ENCODE data around the gene KCNG4. TPM values are rescaled to one million over a fixed set of nuclear protein-coding genes. Genes with fewer than 3 reads are reported as not detected.

The KCNG4 gene
- total and polyA plus RNA-seq, 7 donors, result not detected

GRCh38 chr16:84199861-84200260 lies 40.0 kb downstream of the KCNG4 start:
- Histone ChIP-seq H3K36me3 (no peaks in the 10 kb centered on the region), H3K27me3 (peaks cover 0 to 12% (median 0%) of the 10 kb centered on the region in 3 donors), H3K9me3 (no peaks in the 10 kb centered on the region), H3K27ac (peak overlapping the region in 2 of 4 donors; percentile 26 to 38), H3K4me1 (no peaks in the 10 kb centered on the region), H3K4me3 (no peak overlapping the region)
- DNase-seq, result peak; percentile 80
- intact Hi-C loops (cut with DNase I), result no loop called here
- TF ChIP-seq EP300 (IDR thresholded peaks at IDR 0.05), result peak in 1 of 4 donors; percentile 70
- TF ChIP-seq POLR2A (IDR thresholded peaks at IDR 0.05), result no peak
- TF ChIP-seq POLR2AphosphoS5 (IDR thresholded peaks at IDR 0.05), result peak in 2 of 4 donors; percentile 23 to 53
- TF ChIP-seq, protein P1, sequence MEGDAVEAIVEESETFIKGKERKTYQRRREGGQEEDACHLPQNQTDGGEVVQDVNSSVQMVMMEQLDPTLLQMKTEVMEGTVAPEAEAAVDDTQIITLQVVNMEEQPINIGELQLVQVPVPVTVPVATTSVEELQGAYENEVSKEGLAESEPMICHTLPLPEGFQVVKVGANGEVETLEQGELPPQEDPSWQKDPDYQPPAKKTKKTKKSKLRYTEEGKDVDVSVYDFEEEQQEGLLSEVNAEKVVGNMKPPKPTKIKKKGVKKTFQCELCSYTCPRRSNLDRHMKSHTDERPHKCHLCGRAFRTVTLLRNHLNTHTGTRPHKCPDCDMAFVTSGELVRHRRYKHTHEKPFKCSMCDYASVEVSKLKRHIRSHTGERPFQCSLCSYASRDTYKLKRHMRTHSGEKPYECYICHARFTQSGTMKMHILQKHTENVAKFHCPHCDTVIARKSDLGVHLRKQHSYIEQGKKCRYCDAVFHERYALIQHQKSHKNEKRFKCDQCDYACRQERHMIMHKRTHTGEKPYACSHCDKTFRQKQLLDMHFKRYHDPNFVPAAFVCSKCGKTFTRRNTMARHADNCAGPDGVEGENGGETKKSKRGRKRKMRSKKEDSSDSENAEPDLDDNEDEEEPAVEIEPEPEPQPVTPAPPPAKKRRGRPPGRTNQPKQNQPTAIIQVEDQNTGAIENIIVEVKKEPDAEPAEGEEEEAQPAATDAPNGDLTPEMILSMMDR (IDR thresholded peaks at IDR 0.05), result no peak
- 77 to 84% methylated on average over 10 of the region's 10 CpGs for WGBS, 2 donors

- H3K4me1 ChIP-seq, result no peaks in the 10 kb centered on the region
- peaks cover 0 to 12% (median 0%) of the 10 kb centered on the region in 3 donors for H3K27me3 ChIP-seq
- WGBS, 2 donors, result 66 to 69% methylated on average over 13 of the region's 13 CpGs
- no peak for TF ChIP-seq POLR2A (IDR thresholded peaks at IDR 0.05)
- TF ChIP-seq, protein P1 (IDR thresholded peaks at IDR 0.05), result no peak
- no peak for TF ChIP-seq POLR2AphosphoS5 (IDR thresholded peaks at IDR 0.05)
- TF ChIP-seq EP300 (IDR thresholded peaks at IDR 0.05), result no peak
- no peak overlapping the region for H3K27ac ChIP-seq
- intact Hi-C loops (cut with DNase I), result no loop called here
- H3K4me3 ChIP-seq, result no peak overlapping the region
- no peak for DNase-seq
- no peaks in the 10 kb centered on the region for H3K9me3 ChIP-seq
- H3K36me3 ChIP-seq, result no peaks in the 10 kb centered on the region
Measured at GRCh38 chr16:84199097-84199496, 40.7 kb downstream of the KCNG4 start.

- H3K27ac ChIP-seq, result no peak overlapping the region
- WGBS, 2 donors, result 71 to 82% methylated on average over 10 of the region's 10 CpGs
- H3K9me3 ChIP-seq, result no peaks in the 10 kb centered on the region
- no peak for DNase-seq
- TF ChIP-seq POLR2A (IDR thresholded peaks at IDR 0.05) (no peak), EP300 (IDR thresholded peaks at IDR 0.05) (no peak), POLR2AphosphoS5 (IDR thresholded peaks at IDR 0.05) (no peak)
- TF ChIP-seq, protein P1 (IDR thresholded peaks at IDR 0.05), result no peak
- H3K4me3 ChIP-seq, result no peak overlapping the region
- no peaks in the 10 kb centered on the region for H3K4me1 ChIP-seq
- peaks cover 0 to 12% (median 0%) of the 10 kb centered on the region in 3 donors for H3K27me3 ChIP-seq
- intact Hi-C loops (cut with DNase I), result no loop called here
- no peaks in the 10 kb centered on the region for H3K36me3 ChIP-seq
Measured at GRCh38 chr16:84198401-84198800, 41.4 kb downstream of the KCNG4 start.

DNA sequence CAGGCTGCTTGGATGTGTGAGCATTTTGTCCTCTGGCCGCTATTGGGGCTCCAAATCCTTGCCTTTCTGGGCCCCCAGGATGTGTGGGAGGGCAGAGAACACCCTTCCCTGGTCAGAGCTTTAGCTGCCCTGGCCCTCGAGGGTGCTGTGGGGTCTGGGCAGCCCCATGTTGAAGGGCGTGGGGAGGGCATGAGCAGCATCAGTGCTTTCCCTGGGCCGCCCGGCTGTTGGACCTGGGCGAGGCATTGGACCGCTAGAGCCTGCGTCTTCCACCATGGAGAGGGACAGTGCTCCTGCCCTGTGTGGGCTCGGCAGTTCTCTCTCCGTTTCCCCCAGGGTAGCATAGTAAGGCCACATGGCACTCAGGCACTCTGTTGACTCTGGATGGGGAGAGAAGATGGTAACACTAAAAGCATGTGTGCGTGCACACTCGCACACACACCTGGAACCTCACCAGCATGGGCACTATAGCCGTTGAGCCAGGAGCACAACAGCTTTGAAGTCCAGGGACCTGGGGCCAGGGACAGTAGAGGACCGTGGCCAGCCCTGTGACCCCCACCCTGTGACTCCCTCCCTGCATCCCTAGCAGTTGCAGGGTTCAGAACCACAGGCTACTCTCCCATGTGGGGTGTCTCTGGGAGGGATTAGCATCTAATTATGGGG lies 42.2 kb downstream of the KCNG4 start:
- no peaks in the 10 kb centered on the region for H3K36me3 ChIP-seq
- no peak overlapping the region for H3K4me3 ChIP-seq
- H3K27ac ChIP-seq, result no peak overlapping the region
- no peaks in the 10 kb centered on the region for H3K4me1 ChIP-seq
- 86 to 90% methylated on average over 14 of the region's 14 CpGs for WGBS, 2 donors
- no peaks in the 10 kb centered on the region for H3K9me3 ChIP-seq
- intact Hi-C loops (cut with DNase I), result no loop called here
- H3K27me3 ChIP-seq, result peaks cover 0 to 12% (median 0%) of the 10 kb centered on the region in 3 donors
- DNase-seq, result no peak
- TF ChIP-seq, protein P1 (IDR thresholded peaks at IDR 0.05), result no peak
- TF ChIP-seq POLR2AphosphoS5 (IDR thresholded peaks at IDR 0.05), result no peak
- no peak for TF ChIP-seq EP300 (IDR thresholded peaks at IDR 0.05)
